NOMO-1 treated with DMSO at 0.1 percent for 48 hours (cell line): ENCODE results near the gene AFF3.
A peak's percentile ranks its signal among the peaks of the same experiment; 100 is the strongest.

Source experiments
- DNase-seq: peaks from one replicate; lab custom pipeline; 2025; ENCODE audit not compliant: unreplicated experiment; lab: John Stamatoyannopoulos, UW

AFF3 gene

DNA sequence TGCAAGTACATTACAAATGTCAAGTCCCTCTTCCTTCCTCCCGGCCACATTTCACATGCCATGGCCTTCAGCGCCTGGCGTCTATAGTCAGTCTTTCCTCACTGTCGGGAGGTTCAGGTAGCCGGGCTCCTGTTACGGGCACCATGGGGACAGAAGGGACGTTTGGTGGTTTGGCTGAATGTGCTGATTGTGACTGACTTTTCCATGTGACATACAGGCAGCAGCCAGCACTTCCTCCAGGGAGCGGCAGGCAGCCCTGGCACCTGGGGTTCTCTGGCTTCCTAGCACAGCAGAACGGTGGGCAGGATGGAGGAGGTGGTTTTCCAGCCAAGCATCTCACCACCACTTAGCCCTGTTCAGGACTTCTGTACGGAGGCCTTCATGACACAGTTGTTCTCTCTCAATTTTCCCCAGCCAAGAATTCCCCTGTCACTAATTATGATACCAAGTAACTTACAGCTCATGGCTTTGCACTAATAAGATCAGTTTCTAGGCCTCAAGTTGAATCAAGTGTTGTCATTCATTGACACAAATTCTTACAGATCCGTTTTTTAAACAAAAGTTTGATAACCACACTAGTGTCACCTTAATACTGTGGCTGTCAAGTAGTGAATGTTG, 568.6 kb downstream of the AFF3 start:
- no peak for DNase-seq

DNA sequence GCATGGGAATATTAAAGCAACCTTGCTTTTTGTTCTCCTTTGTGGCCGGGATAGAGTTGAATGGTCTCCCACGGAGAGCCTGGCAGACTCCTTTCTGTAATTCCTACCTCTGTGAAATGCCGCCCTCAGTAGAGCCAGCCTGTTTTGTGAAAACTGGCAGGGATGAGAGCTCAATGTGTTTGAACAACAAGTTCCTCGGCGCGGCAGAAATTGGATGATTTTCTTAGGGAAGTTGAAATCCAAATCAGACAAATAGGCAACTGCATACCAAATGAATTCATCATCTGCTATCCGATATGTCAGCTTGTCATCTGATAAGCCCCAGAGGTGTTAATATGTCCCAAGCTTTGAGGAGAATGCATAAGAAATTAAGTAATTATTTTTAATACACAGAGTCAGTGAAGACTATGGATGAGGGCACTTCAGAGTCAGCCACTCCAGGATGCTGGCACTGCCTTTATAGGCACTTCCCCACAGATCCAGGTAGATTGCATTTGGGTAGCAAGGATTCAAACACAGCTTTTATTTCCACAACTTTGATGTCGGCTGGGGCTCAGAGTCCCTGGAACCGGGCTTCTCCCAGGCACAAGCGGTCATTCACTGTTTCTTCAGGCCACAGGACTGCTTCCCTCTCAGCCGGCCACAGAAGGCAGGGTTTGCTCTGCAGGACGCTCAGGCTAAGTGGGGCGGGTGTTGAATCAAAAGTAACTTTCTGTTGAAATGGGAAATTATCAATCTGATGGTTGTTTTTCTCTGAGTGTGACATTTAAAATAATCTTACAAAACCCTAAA, 569.8 kb downstream of the AFF3 start:
- no peak for DNase-seq

DNA sequence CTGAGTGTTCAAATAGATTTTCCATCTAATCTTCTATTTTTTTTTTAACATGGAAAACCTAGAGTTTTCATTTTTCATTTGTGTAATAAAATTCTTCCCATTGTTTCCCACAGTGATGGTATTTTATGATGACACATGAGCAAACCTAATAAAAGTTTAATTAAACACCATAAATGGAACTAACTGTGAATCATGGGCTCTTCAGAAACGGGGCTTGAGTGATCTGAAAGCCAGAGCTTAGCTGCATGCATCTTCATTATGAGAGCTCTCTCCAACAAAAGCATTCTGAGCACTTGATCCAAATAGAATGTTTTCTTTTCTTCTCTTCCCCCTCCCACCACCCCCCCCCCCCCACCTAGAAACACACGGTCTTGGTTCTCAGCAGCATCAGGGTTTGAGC, 570.4 kb downstream of the AFF3 start:
- no peak for DNase-seq

DNA sequence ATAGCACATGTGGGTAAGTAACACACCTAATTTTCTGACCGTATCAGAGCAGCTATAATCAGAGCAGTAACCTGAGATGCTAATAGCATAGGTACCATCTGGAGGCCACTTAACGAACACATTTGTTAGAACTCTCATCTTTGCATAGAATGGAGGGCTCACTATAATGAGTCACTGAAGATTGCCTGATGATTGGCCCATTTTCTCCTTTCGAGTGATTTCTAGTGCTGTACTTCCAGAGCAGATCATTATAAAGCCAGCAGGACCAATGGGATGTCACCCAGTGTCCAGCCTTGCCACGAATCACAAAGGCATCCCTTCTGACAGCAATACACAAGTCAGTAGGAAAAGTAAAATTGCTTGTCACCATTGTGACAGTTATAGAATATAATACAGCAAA, 570.9 kb downstream of the AFF3 start:
- DNase-seq, result no peak

DNA sequence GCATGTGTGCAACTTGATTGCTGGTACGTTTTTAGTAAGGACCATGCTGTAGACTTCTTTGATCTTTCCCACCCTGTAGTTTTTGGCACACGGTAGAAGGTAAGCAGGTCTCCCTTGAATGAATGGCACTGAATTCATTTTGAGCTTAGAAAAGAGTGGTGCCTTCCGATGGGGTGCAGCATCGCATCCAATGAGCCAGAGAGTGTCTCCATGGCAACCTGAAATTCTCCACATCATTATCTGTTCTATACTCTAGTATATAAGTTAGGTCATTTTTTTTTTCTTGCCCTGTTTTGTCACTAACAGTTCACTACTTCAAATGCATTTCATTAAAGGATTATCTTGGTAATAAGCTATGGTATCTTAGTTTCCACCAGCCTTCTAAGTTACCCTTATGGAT, 571.4 kb downstream of the AFF3 start:
- DNase-seq, result no peak

DNA sequence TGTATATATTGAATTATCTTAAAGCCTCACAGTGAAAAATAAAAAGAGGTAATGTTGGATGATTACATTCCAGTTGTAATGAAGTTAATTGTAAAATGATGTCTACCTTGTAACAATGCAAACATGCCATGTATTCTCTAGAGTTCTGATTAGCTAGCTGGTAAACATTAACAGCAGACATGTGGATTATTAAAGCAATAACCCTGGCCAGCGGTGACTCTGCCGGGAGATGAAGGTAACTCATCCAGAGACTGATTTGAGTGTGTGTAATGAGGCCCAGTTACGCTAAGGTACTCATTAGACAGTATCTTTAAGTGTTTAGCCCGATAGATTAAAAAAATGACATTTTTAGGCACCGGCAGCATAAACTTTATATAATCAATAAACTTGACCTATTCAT, 573.0 kb downstream of the AFF3 start:
- no peak for DNase-seq

DNA sequence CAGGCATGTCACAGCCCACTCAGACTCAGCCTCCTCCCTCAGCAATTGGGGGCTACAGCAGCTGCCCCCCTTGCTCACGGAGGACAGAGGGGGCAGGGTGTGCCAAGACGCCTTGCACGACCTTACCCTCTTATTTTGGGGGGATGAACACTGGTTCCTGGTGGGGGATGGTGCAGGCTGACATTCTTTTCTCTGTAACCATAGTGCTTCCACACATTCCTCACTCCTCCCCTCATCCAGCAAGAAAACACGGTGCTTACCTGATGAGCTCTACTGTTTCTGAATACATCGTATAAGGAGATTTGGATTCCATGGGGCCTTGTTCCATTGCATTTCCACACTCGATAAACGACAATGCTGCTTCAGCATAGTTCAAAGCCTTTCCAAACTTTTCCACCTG, 577.2 kb downstream of the AFF3 start:
- DNase-seq, result no peak

DNA sequence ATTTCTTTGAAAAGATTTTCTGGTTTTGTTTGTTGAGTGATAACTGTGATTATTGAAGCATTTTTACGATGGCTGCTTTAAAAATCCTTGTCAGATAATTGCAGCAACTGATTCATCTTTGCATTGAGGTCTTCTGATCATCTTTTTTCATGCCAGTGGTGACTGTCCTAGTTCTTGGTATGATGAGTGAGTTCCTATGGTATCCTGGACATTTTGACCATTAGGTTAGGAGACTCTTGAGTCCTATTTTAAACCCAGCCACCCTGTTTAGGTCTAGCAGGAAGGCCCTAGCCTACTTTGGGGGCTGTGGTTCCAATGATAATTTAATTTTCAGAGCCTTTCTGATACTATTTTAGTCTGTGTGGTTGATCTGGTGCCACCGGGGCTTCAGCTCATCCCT, 579.9 kb downstream of the AFF3 start:
- DNase-seq, result no peak

DNA sequence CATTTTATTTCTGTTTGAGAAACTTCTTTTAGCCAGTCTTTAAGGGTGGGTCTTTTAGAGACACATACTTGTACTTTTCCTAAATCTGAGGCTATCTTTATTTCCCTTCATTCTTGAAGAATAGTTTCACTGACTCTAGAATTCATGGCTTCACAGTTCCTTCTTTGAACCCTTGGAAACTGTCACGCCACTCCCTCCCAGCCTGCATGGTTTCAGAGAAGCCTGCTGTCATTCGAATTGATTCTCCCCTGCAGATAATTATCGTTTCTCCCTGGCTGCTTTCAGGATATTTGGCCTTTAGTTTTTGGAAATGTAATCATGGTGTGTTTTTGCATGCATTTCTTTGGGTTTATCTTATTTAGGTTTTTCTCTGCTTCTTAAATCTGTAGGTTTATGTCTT, 580.6 kb downstream of the AFF3 start:
- no peak for DNase-seq

DNA sequence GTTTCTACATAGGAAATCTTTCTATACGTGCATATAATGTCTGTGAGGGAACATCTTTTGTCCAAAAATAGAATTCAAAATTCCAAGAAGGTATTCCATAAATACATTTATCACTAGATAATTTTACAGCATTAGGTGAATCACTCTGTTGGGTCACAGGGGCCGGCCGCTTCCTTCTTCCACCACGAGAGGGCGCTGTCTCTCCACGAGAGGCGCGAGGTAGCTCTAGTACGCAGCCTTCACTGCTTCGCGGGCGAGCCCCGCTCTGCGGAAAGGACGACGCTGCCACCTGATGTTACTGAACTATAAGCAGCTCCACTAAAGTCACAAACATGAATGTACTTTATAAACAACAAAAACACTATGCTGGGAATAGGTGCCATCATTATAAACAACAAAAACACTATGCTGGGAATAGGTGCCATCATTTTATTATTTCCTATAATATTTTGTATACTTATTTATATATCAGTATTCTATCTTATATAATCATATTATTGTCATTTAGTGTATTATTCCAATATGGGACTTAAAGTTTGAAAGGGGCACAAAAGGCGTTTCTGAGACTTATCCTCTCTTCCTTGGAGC, 583.2 kb downstream of the AFF3 start:
- DNase-seq, result peak; percentile 75

DNA sequence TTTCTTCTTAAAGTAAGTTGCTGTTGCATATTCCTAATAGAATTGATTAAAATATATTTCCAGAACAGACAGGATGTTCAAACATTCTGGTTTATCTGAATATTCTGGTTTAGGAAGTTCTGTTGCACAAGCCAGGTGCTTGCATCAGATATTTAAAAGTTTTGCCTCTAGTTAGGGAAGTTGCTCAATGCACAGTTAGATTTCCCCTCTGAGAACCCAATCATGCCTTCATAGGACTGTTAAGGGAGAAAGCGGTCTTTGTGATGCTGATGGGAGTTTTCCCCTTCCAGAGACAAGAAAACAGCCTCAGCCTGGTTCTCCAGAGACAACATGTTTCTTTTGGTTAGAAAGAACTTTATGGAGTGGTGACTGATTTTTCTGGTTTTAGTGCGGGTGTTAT, 587.0 kb downstream of the AFF3 start:
- DNase-seq, result peak; percentile 88

DNA sequence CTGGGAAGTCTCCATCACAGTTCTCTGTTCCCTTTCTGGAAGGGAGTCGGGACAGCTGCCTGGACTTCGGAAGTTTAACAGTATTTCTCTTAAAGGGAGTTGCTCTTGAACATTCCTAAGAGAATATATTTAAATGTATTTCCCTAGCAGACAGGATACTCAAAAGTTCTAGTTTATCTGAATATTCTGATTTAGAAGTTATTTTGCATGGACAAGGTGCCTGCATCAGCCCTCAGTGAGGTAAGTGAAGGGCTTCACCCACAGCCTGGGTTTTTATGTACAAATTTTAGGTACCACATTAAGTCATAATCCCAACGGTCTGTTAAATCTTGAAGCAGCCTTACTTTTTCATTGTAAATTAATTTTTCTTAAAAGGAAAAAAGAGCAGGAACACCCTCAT, 587.5 kb downstream of the AFF3 start:
- DNase-seq, result no peak

DNA sequence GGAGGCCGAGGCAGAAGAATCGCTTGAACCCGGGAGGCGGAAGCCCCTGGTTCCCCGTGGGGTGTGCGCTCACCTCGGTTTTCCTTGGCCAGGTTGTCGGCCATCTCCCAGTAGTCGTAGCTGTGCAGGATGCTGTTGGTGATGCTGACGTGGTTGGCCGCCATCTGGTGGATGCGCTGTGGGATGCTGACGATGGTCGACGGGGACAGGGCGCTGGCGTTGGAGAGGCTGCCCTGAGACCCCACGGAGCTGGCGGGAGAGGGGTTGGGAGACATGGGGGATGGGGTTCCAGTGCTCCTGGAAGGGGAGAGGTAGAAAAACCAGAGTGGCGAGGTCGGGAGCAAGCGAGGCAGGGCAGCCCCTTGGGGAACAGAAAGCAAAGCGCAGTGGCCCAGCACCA, 588.2 kb downstream of the AFF3 start:
- no peak for DNase-seq

DNA sequence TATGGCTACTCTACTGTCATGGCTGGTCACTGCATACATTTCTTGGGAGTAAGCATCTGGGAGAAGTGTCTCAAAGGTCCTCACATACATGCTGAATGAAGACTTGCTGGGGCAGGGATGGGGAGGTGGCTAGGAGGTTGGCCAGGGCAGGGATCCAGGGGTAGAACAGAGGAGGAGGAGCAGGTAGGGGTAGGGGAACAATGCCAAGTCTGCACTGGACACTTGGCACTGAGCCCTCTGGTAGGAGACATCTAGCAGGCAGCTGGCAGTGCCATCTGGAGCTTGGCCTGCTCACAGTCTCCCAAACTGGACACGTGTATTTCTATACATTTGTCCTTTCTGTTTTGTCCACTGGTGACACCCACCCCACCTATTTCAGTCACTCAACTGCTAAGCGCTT, 589.9 kb downstream of the AFF3 start:
- DNase-seq, result no peak

DNA sequence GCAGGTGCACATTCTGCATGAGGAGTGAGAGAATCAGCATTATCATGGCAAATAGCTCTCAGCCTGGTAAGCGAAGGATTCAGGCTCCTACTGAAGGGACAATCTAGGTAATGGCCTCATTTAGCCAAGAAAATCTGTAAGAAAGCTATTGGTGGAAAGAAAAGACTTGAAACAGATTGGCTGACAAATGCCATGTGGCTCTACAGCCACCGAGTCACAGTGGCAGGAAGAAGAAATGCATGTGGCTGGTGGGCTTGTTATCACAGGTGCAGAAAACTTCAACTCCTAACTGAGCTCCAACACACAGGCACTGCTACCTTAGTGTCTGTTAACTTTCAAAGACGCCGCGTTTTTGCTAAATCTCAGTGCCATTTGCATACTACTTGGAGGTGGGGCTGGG, 592.0 kb downstream of the AFF3 start:
- no peak for DNase-seq

DNA sequence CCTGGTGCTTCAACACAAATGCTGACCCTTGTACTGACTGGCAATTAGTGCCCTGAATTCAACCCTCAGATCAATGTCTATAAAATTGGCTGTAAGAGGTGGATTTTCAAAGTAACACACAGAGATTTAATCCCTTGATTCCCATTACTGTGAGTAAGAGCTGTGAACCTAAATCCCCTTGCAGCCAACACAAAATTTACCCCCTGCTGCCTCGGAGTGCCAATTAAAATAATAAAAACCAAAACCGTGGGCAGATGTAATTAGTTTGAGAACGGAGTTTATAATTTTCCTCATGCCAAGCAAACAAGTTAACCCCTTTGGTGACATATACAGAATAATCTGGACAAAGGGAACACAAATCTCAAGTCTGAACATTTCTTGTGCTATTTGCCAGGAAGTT, 596.8 kb downstream of the AFF3 start:
- no peak for DNase-seq

DNA sequence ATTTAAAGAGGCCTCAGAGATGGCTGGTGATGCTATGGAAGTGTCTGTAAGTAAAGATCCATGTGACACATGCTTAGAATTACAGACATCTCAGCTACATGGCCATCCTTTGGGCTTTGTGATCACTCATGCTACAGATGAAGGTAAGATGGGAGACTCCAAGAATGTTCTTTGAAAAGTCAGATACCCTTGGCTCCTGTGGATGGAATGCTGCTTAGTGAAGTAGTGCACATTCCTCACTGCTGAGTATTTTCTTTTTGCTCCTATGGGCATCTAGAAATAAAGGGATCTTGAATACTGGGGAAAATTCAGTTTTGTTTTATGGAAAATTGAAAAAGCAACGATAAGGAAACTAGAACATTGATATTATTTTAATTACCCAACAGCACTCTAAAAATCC, 597.3 kb downstream of the AFF3 start:
- no peak for DNase-seq

DNA sequence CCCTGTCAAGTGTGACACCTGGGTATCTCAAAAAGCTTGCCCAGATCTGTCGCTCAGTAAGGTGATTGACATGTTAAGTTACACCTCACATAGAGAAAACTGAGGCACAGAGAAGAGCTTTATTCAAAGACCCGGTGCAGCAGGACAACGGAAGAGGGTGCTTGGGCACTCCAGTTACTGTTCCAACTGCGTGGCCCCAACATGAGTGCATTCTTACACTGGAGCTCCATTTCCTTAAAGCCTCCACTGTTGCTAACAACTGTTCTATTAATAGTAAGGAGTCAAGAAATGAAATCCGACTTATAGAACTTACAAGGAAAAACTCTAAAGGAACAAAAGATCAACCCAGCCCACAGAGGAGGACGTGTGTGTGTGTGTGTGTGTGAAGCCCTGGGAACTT, 597.8 kb downstream of the AFF3 start:
- DNase-seq, result no peak

DNA sequence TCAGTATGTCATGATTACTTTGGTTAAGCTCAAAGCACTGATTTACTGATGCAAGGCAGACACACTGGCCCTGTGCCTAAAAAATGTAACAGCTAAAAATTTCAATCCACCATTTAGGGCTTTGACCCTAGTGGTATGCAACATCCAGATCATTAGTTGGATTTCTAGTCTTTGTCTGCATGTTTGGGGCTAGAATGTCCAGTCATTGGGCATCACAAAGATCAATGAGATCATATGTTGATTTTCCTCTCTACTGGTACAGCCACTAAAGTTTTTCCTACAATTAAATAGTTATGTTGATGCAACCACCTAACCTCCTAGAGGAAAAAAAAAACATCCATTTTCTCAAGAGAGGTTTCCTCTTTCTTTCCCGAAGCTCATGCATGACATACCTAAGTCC, 599.1 kb downstream of the AFF3 start:
- no peak for DNase-seq

DNA sequence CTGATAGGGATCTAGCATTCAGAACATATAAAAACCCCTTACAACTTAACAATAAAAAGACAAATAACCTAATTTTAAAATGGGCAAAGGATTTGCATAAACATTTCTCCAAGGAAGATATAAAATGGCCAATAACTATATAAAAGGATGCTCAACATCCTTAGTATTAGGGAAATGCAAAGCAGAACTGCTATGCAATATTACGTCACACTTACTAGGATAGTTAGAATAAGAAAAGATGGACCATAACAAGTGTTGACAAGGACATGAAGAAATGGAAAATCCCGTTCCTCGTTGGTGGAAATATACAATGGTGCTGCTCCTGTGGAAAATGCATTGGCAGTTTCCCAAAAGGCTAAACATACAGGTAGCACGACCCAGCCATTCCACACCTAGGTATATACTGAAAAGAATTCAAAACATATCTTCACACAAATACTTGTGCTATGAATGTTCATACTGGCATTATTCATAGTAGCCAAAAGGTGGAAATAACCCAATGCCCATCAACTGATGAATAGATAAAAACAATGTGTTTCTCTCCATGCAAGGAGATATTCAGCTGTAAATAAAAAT, 604.4 kb downstream of the AFF3 start:
- no peak for DNase-seq

DNA sequence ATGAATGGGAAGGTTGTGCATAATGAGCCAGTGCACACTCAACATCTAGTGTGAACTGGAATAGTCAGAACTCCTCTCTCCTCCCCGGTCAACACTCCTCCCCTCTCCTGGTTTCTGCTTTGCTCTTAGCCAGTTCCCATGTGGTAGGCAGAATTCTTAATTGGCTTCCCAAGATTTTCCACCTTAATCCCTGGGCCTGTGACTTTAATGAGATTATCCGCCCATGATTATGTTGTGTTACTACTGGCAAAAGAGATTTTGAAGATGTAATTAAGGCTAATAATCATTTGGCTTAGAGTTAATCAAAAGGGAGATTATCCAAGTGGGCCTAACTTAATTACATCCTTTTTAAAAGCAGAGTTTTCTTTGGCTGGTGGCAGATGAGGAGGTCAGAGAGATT, 618.3 kb downstream of the AFF3 start:
- no peak for DNase-seq

DNA sequence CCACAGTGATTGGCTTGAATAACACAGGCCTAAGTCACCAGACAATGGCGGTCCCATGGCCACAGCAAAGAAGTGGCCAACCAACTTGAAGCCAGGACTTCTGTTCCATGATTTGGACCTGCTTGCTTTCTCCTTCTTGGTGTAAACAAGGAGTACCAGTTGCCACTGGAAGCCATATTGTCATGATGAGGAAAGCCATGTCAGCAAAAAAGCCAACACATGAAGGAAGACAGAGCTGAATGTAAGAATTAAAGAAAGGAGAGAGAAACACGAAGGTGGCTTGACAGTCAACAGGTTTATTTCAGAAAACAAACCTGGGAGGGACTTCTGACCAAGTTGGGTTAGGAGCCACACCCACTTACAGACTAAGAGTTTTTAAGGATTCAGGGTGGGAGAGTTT, 620.2 kb downstream of the AFF3 start:
- no peak for DNase-seq
